CD4-positive, alpha-beta memory T cell (primary cell): ENCODE results near the gene CDH16. TPM values are rescaled to one million over a fixed set of nuclear protein-coding genes. Genes with fewer than 3 reads are reported as not detected.

ENCODE experiments used
- CTCF ChIA-PET: fragments of 350-600 bp; sonication (Branson Sonifier 250); formaldehyde crosslinking; loops from one replicate; lab custom pipeline; 2021; ENCODE audit warnings: inconsistent platforms; ENCODE audit not compliant: partially characterized antibody; lab: Charles Lee
- POLR2A ChIA-PET: fragments of 350-600 bp; sonication (Branson Sonifier 250); formaldehyde crosslinking; loops from one replicate; lab custom pipeline; 2021; ENCODE audit not compliant: partially characterized antibody; lab: Charles Lee
- DNase-seq, 5 donors: peaks; one replicate each; pipeline versions ENCODE4 v3.0.0 to v3.0.0-alpha.2; 2020 to 2022; ENCODE audit warnings: mixed read lengths in 1 of 5
- H3K27ac ChIP-seq: one replicate; pipeline ENCODE4 v1.7.0; 2013; ENCODE audit warnings: low read depth, low read length
- H3K27me3 ChIP-seq: 2 replicates; pipeline ENCODE4 v1.7.0; 2013; ENCODE audit warnings: mild to moderate bottlenecking, low read length, moderate library complexity; ENCODE audit not compliant: insufficient read depth
- H3K36me3 ChIP-seq: 2 replicates; pipeline ENCODE4 v1.7.0; 2013; ENCODE audit warnings: mild to moderate bottlenecking, low read length, moderate library complexity; ENCODE audit not compliant: insufficient read depth
- H3K4me1 ChIP-seq: 2 replicates; pipeline ENCODE4 v1.7.0; 2013; ENCODE audit warnings: mild to moderate bottlenecking, low read length, moderate library complexity; ENCODE audit not compliant: insufficient read depth
- H3K4me3 ChIP-seq, 2 donors: one replicate each; pipeline ENCODE4 v1.7.0; 2013; ENCODE audit warnings: low read length in 2 of 2, mild to moderate bottlenecking in 1 of 2
- H3K9me3 ChIP-seq, 2 donors: one replicate each; pipeline ENCODE4 v1.7.0; 2013; ENCODE audit warnings: low read length in 2 of 2, control low read depth in 1 of 2; ENCODE audit not compliant: control insufficient read depth in 1 of 2
- H3K27ac Mint-ChIP-seq, 7 donors: one replicate each; pipeline ENCODE4 v1.8.0; 2020 to 2021; ENCODE audit warnings: mixed read lengths in 7 of 7, mild to moderate bottlenecking in 6 of 7, inconsistent platforms in 3 of 7, moderate library complexity in 3 of 7
- H3K27me3 Mint-ChIP-seq, 2 donors: one replicate each; pipeline ENCODE4 v1.8.0; 2020 to 2021; ENCODE audit warnings: mixed read lengths in 2 of 2
- H3K36me3 Mint-ChIP-seq, 2 donors: one replicate each; pipeline ENCODE4 v1.8.0; 2020 to 2021; ENCODE audit warnings: mixed read lengths in 2 of 2, inconsistent platforms in 1 of 2, mild to moderate bottlenecking in 1 of 2
- H3K4me1 Mint-ChIP-seq, 4 donors: one replicate each; pipeline ENCODE4 v1.8.0; 2020 to 2021; ENCODE audit warnings: mixed read lengths in 4 of 4, mild to moderate bottlenecking in 1 of 4
- H3K4me3 Mint-ChIP-seq, 8 donors: one replicate each; pipeline ENCODE4 v1.8.0; 2020 to 2021; ENCODE audit warnings: mixed read lengths in 8 of 8, mild to moderate bottlenecking in 7 of 8, moderate library complexity in 6 of 8, inconsistent platforms in 3 of 8
- H3K9me3 Mint-ChIP-seq, 8 donors: one replicate each; pipeline ENCODE4 v1.8.0; 2020 to 2021; ENCODE audit warnings: mixed read lengths in 8 of 8, mild to moderate bottlenecking in 5 of 8, inconsistent platforms in 3 of 8, moderate library complexity in 1 of 8
- intact Hi-C: fragments of 100-400 bp; cut with micrococcal nuclease; formaldehyde crosslinking; loops from one replicate; pipeline ENCODE4 v1.15.1; 2023
- polyA plus RNA-seq, 2 donors: library from polyadenylated mRNA; unstranded; fragments of 300-500 nt; fragmentation: Illumina TruSeq; gene quantifications; one replicate each; pipeline ENCODE4 v1.2.3, GENCODE V29; 2021
- total RNA-seq, 2 experiments: library from RNA; stranded (reverse); gene quantifications; one replicate each; pipeline ENCODE4 v1.2.3, GENCODE V29; 2021

Gene CDH16, protein sequence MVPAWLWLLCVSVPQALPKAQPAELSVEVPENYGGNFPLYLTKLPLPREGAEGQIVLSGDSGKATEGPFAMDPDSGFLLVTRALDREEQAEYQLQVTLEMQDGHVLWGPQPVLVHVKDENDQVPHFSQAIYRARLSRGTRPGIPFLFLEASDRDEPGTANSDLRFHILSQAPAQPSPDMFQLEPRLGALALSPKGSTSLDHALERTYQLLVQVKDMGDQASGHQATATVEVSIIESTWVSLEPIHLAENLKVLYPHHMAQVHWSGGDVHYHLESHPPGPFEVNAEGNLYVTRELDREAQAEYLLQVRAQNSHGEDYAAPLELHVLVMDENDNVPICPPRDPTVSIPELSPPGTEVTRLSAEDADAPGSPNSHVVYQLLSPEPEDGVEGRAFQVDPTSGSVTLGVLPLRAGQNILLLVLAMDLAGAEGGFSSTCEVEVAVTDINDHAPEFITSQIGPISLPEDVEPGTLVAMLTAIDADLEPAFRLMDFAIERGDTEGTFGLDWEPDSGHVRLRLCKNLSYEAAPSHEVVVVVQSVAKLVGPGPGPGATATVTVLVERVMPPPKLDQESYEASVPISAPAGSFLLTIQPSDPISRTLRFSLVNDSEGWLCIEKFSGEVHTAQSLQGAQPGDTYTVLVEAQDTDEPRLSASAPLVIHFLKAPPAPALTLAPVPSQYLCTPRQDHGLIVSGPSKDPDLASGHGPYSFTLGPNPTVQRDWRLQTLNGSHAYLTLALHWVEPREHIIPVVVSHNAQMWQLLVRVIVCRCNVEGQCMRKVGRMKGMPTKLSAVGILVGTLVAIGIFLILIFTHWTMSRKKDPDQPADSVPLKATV
- total RNA-seq (not detected), polyA plus RNA-seq (not detected)

DNA sequence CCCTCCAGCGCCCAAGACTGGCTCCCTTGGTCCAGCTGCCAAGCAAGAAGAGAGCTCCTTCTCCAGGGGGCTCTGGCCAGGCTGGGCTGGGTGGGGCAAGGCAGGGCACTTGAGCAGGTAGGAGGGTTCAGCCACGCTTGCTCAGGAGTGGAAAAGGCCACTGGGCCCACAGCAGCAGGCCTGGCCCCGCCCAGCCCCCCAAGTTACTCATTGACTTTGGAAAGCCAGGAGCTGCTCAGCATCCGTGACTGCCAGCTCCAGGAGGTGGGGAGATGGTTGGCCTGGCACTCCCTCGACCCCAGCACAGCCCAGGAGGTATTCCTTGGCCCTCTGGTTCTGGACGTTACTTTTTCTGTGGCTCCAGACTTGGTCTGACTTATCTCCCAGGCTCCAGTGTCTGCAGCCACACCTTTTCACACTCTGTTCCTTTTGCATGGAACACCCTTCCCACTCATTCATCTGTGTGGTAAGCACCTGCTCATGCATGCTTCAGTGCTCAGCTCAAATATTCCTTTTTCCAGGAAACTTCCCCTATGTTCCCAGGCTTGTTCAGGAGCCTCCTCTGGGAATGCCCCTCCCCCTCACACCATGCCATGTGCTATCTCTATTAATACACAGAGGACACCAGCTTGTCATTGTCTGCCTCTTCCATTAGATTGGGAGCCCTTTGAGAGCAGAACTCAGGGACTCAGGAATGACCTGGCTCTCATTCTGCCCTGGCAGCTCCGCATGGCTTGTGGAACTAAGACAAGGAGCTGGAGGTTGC, at the start of gene CDH16:
CDH16 (minus strand) TSS at position 83 of the 766 bp plus-strand sequence. CDS start 820 bp downstream, outside the sequence.
- Mint-ChIP-seq H3K9me3 (no peaks in the 10 kb centered on the region), H3K4me3 (no peak within 1 kb of the TSS), H3K4me1 (no peaks in the 10 kb centered on the region), H3K27me3 (peaks cover 17% of the 10 kb centered on the region in 2 donors), H3K36me3 (no peaks in the 10 kb centered on the region), H3K27ac (no peak within 1 kb of the TSS)
- H3K27me3 ChIP-seq: no peaks in the 10 kb centered on the region
- POLR2A ChIA-PET: no interaction called here
- CTCF ChIA-PET: interaction anchor here (0.9 to 1.1 kb wide), 2 partner anchors 88 to 126 kb away, joined by 3 read pairs; partner anchors contain the start of gene NAE1
- peak in 1 of 5 donors; percentile 33 for DNase-seq
- no peaks in the 10 kb centered on the region for H3K36me3 ChIP-seq
- intact Hi-C loops: no loop called here
- H3K4me3 ChIP-seq: no peak within 1 kb of the TSS
- no peaks in the 10 kb centered on the region for H3K9me3 ChIP-seq
- no peaks in the 10 kb centered on the region for H3K4me1 ChIP-seq
- no peak within 1 kb of the TSS for H3K27ac ChIP-seq

DNA sequence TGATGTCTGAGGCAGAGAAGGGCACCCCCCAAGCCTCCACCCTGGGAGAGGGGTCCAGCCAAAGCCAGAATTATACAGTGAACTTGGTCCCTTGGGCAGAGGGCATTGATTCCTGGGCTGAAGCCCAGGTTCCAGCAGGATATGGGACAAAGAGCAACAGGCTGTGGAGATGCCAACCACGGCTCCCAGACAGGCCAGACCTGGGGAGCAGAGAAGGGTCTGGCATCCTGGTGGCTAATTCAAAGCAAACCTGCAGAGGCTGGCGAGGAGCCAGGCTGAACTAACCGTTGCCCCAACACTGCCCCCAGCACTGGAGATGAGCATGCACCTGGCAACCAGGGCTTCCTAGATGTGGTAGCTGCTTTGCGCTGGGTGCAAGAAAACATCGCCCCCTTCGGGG, 45.4 kb upstream of the CDH16 start:
- CTCF ChIA-PET: interaction anchor here (1.0 kb wide), 1 partner anchor 10 kb away, joined by 3 read pairs; no protein-coding TSS in a partner anchor
- H3K27ac ChIP-seq: no peak overlapping the region
- Mint-ChIP-seq H3K9me3 (no peaks in the 10 kb centered on the region), H3K36me3 (no peaks in the 10 kb centered on the region), H3K4me1 (peaks cover 3 to 11% (median 6%) of the 10 kb centered on the region in 4 donors), H3K27me3 (peaks cover 3 to 5% of the 10 kb centered on the region in 2 donors), H3K4me3 (no peak overlapping the region), H3K27ac (no peak overlapping the region)
- H3K36me3 ChIP-seq: no peaks in the 10 kb centered on the region
- intact Hi-C loops: no loop called here
- no peaks in the 10 kb centered on the region for H3K27me3 ChIP-seq
- H3K4me3 ChIP-seq: no peak overlapping the region
- DNase-seq: no peak
- POLR2A ChIA-PET: interaction anchor here (1.1 kb wide), 1 partner anchor 169 kb away, joined by 3 read pairs; no protein-coding TSS in a partner anchor
- H3K9me3 ChIP-seq: no peaks in the 10 kb centered on the region
- no peaks in the 10 kb centered on the region for H3K4me1 ChIP-seq

DNA sequence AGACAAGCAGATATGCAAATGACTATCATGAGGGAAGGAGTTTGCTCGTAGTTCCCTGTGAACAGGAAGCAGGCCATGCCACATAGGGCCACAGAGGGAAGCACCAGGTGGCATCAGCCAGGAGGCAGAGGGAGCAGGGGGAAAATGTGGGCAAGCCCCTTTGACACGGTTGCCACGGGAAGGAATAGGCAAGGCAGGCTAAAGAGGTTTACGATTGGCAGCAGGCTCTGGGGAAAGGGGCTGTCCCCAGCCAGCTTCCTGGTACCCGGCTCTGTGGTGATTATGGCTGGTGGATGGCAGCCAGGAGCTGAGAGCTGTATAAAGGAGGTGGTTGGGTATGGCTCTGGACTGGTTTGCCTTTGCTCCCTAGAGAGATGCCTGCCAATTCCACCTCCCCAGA, 43.2 kb upstream of the CDH16 start:
- Mint-ChIP-seq H3K27ac (peak overlapping the region in 2 of 7 donors; percentile 63 to 73), H3K27me3 (peaks cover 3 to 5% of the 10 kb centered on the region in 2 donors), H3K9me3 (no peaks in the 10 kb centered on the region), H3K36me3 (no peaks in the 10 kb centered on the region), H3K4me1 (peaks cover 6 to 14% (median 6%) of the 10 kb centered on the region in 4 donors), H3K4me3 (peak overlapping the region in 1 of 8 donors; percentile 6)
- H3K36me3 ChIP-seq: no peaks in the 10 kb centered on the region
- H3K4me1 ChIP-seq: no peaks in the 10 kb centered on the region
- DNase-seq: no peak
- H3K27me3 ChIP-seq: no peaks in the 10 kb centered on the region
- H3K9me3 ChIP-seq: no peaks in the 10 kb centered on the region
- ChIA-PET POLR2A (no interaction called here), CTCF (interaction anchor here (0.7 to 1.9 kb wide), 4 partner anchors 8 to 142 kb away, joined by 3 to 6 read pairs (median 4); no protein-coding TSS in a partner anchor)
- H3K27ac ChIP-seq: no peak overlapping the region
- H3K4me3 ChIP-seq: no peak overlapping the region
- intact Hi-C loops: no loop called here

DNA sequence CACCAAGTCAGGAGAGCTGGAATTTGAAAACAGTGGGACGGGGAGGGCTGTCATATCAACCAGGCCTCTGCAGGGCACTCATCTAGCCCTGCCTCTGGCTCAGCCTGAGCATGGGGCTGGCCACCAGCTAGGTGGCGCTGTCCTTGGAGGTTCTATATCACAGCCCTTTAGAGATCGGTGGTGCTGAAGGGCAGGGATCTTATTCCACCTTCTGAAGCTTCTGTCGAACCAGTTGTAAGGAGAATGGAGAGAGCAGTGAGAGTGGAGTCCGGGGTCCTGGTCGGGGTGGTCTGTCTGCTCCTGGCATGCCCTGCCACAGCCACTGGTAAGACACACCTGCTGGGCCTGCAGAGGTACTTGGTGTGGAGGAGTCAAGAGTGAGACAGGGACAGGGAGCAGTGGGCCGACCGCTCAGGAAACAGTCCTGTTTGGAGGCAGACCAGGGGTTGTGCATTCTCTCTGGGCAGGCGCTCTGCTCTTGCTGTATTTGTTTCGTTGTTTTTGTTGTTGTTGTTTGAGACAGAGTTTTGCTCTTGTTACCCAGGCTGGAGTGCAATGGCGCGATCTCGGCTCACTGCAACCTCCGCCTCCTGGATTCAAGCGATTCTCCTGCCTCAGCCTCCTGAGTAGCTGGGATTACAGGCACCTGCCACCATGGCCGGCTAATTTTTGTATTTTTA, 42.5 kb upstream of the CDH16 start, which contains the start of gene CES3:
CES3 (plus strand) TSS at position 202 of the 680 bp plus-strand sequence; CDS start at position 244, 42 bp downstream.
- intact Hi-C loops: no loop called here
- Mint-ChIP-seq H3K9me3 (no peaks in the 10 kb centered on the region), H3K4me3 (peak within 1 kb of the TSS in 3 of 8 donors; percentile 6 to 40 (median 17)), H3K27me3 (peaks cover 3% of the 10 kb centered on the region in 2 donors), H3K36me3 (no peaks in the 10 kb centered on the region), H3K4me1 (peaks cover 6 to 14% (median 6%) of the 10 kb centered on the region in 4 donors), H3K27ac (peak within 1 kb of the TSS in 2 of 7 donors; percentile 49 to 73)
- CTCF ChIA-PET: interaction anchor here (0.8 to 1.9 kb wide), 7 partner anchors 18 to 383 kb away, joined by 3 to 6 read pairs (median 3); no protein-coding TSS in a partner anchor
- H3K27ac ChIP-seq: no peak within 1 kb of the TSS
- H3K4me3 ChIP-seq: no peak within 1 kb of the TSS
- H3K36me3 ChIP-seq: no peaks in the 10 kb centered on the region
- POLR2A ChIA-PET: no interaction called here
- H3K27me3 ChIP-seq: no peaks in the 10 kb centered on the region
- H3K9me3 ChIP-seq: no peaks in the 10 kb centered on the region
- peak; percentile 36 to 66 (median 41) for DNase-seq
- H3K4me1 ChIP-seq: no peaks in the 10 kb centered on the region

DNA sequence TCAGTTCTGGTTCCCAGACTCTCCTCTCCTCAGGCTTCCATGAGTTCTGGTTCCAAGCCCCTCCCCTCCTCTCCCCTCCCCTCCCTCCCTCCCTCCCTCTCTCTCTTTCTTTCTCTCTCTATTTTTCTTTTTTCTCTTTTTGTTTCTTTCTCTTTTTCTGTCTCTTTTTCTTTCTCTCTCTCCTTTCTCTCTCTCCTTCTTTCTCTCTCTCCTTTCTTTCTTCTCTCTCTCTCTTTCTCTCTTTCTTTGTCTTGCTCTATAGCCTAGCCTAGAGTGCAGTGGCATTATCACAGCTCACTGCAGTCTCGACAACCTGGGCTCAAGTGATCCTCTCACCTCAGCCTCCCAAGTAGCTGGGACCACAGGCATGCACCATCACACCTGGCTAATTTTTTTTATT, 41.6 kb upstream of the CDH16 start:
- peaks cover 3% of the 10 kb centered on the region in 2 donors for H3K27me3 Mint-ChIP-seq
- no peaks in the 10 kb centered on the region for H3K9me3 ChIP-seq
- H3K27ac Mint-ChIP-seq: no peak overlapping the region
- intact Hi-C loops: no loop called here
- no peaks in the 10 kb centered on the region for H3K36me3 Mint-ChIP-seq
- peaks cover 6 to 14% (median 6%) of the 10 kb centered on the region in 4 donors for H3K4me1 Mint-ChIP-seq
- no peak overlapping the region for H3K27ac ChIP-seq
- POLR2A ChIA-PET: no interaction called here
- DNase-seq: no peak
- H3K4me1 ChIP-seq: no peaks in the 10 kb centered on the region
- H3K27me3 ChIP-seq: no peaks in the 10 kb centered on the region
- no peak overlapping the region for H3K4me3 ChIP-seq
- CTCF ChIA-PET: interaction anchor here (1.2 to 1.4 kb wide), 2 partner anchors 31 to 203 kb away, joined by 3 read pairs; no protein-coding TSS in a partner anchor
- no peaks in the 10 kb centered on the region for H3K36me3 ChIP-seq
- no peak overlapping the region for H3K4me3 Mint-ChIP-seq
- H3K9me3 Mint-ChIP-seq: no peaks in the 10 kb centered on the region

DNA sequence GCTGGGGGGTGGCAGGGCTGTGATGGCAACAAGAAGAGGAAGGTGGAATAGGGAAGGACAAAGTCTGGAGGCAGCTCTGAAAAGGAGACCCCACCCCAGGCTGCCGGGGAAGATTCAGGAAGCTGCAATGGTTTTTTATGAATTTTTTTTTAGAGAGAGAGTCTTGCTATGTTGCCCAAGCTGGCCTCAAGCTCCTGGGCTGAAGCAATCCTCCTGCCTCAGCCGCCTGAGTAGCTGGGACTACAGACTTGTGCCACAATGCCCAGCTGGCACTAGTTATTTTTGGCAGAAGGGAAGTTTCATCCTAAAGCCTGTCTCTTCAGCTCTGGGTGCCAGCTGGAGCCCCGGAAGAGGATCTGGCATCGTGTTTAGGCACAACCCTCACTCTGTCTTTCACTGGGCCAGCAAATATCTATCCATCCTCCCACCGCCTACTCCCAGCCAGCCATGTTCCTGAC, 41.0 kb upstream of the CDH16 start:
- ChIA-PET CTCF (no interaction called here), POLR2A (no interaction called here)
- intact Hi-C loops: no loop called here
- no peak overlapping the region for H3K4me3 Mint-ChIP-seq
- Histone ChIP-seq H3K4me3 (no peak overlapping the region), H3K9me3 (no peaks in the 10 kb centered on the region), H3K27me3 (no peaks in the 10 kb centered on the region), H3K36me3 (no peaks in the 10 kb centered on the region), H3K27ac (no peak overlapping the region), H3K4me1 (no peaks in the 10 kb centered on the region)
- no peak for DNase-seq
- peaks cover 6 to 14% (median 6%) of the 10 kb centered on the region in 4 donors for H3K4me1 Mint-ChIP-seq
- H3K27me3 Mint-ChIP-seq: peaks cover 1 to 2% of the 10 kb centered on the region in 2 donors
- H3K27ac Mint-ChIP-seq: no peak overlapping the region
- H3K36me3 Mint-ChIP-seq: no peaks in the 10 kb centered on the region
- no peaks in the 10 kb centered on the region for H3K9me3 Mint-ChIP-seq
